Smooth muscle cell (in vitro differentiated cells): Measurements from ENCODE around the gene C7. TPM values are rescaled to one million over a fixed set of nuclear protein-coding genes. Genes with fewer than 3 reads are reported as not detected.

Experiments
- DNase-seq: peaks from one replicate; lab custom pipeline; 2025; ENCODE audit not compliant: unreplicated experiment; lab: John Stamatoyannopoulos, UW
- H2AFZ ChIP-seq: fragments of 200-600 bp; sonication (generic); 2 replicates; pipeline ENCODE4 v1.6.0; 2016; ENCODE audit warnings: antibody characterized with exemption, low read depth, mild to moderate bottlenecking
- H3F3A ChIP-seq: fragments of 200-600 bp; sonication (generic); 2 replicates; pipeline ENCODE4 v1.6.0; 2017; ENCODE audit warnings: antibody characterized with exemption, low read depth
- H3K27ac ChIP-seq: fragments of 200-600 bp; sonication (generic); 2 replicates; pipeline ENCODE4 v1.5.1; 2016; ENCODE audit warnings: low read depth, mild to moderate bottlenecking
- H3K27me3 ChIP-seq: fragments of 200-600 bp; sonication (generic); 2 replicates; pipeline ENCODE4 v1.6.1; 2016; ENCODE audit warnings: low read depth, mild to moderate bottlenecking
- H3K36me3 ChIP-seq: fragments of 200-600 bp; sonication (generic); 2 replicates; pipeline ENCODE4 v1.5.1; 2016; ENCODE audit warnings: low read depth
- H3K4me1 ChIP-seq: fragments of 200-600 bp; sonication (generic); 2 replicates; pipeline ENCODE4 v1.5.1; 2016; ENCODE audit warnings: low read depth
- H3K4me2 ChIP-seq: fragments of 200-600 bp; sonication (generic); 2 replicates; pipeline ENCODE4 v1.6.0; 2016; ENCODE audit warnings: mild to moderate bottlenecking
- H3K4me3 ChIP-seq: fragments of 200-600 bp; sonication (generic); 2 replicates; pipeline ENCODE4 v1.5.1; 2016; ENCODE audit warnings: mild to moderate bottlenecking
- H3K79me2 ChIP-seq: fragments of 200-600 bp; sonication (generic); 2 replicates; pipeline ENCODE4 v1.6.0; 2016; ENCODE audit warnings: low read depth, mild to moderate bottlenecking
- H3K9ac ChIP-seq: fragments of 200-600 bp; sonication (generic); 2 replicates; pipeline ENCODE4 v1.6.0; 2016; ENCODE audit warnings: low read depth
- H3K9me3 ChIP-seq: fragments of 200-600 bp; sonication (generic); replicated peaks from 2 replicates; pipeline ENCODE4 v1.5.1; 2016; ENCODE audit warnings: low read depth
- H4K20me1 ChIP-seq: fragments of 200-600 bp; sonication (generic); 2 replicates; pipeline ENCODE4 v1.6.0; 2016; ENCODE audit warnings: low read depth
- WGBS: methylation state at CpG from one replicate; pipeline ENCODE4 v1.1.7; 2016; ENCODE audit warnings: low lambda C conversion rate; 5-methylcytosine and 5-hydroxymethylcytosine counted together
- polyA plus RNA-seq: library from polyadenylated mRNA; unstranded; fragments of >200 nt; fragmentation: Nextera tagmentation; extraction: Ambion mirVana; gene quantifications from 2 replicates; pipeline ENCODE4 v1.2.1, GENCODE V29; 2016
- total RNA-seq: library from RNA; depleted of rRNA; stranded (reverse); fragments of >200 nt; gene quantifications from 2 replicates; pipeline ENCODE4 v1.2.3, GENCODE V29; 2014
- TF ChIP-seq, protein P1 (sequence below): fragments of 200-600 bp; sonication (generic); IDR thresholded peaks from 2 replicates; pipeline ENCODE4 v1.5.1; 2017; ENCODE audit warnings: borderline replicate concordance, mild to moderate bottlenecking, antibody characterized with exemption; ENCODE audit not compliant: insufficient read depth, poor library complexity, severe bottlenecking

Gene C7
- total and polyA plus RNA-seq, 2 experiments from 2014 or later, result 0.23 TPM; not detected in 1

DNA sequence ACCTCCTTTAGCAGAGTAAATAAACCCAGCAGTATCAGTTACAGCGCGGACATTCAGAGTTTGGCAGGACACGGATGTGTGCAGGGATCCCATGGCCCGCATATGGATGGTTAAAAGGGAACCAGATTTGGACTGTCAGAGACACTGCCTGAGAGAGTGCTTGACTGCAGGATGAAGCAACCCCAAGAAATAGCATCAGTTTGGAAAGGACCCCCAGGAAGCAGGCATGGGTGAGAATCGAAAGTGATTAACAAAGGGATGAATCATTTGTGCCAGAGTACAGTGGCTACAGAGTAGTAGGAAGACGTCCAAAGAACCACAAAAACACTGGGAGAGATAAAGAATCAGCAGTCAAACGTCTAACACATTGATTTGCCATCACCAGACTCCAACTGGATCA lies 5.5 kb downstream of the C7 start:
- H2AFZ ChIP-seq, result no peak overlapping the region
- H3K36me3 ChIP-seq, result no peaks in the 10 kb centered on the region
- no peaks in the 10 kb centered on the region for H3K9me3 ChIP-seq
- H3K4me2 ChIP-seq, result no peak overlapping the region
- TF ChIP-seq, protein P1, sequence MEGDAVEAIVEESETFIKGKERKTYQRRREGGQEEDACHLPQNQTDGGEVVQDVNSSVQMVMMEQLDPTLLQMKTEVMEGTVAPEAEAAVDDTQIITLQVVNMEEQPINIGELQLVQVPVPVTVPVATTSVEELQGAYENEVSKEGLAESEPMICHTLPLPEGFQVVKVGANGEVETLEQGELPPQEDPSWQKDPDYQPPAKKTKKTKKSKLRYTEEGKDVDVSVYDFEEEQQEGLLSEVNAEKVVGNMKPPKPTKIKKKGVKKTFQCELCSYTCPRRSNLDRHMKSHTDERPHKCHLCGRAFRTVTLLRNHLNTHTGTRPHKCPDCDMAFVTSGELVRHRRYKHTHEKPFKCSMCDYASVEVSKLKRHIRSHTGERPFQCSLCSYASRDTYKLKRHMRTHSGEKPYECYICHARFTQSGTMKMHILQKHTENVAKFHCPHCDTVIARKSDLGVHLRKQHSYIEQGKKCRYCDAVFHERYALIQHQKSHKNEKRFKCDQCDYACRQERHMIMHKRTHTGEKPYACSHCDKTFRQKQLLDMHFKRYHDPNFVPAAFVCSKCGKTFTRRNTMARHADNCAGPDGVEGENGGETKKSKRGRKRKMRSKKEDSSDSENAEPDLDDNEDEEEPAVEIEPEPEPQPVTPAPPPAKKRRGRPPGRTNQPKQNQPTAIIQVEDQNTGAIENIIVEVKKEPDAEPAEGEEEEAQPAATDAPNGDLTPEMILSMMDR, result no peak
- no peaks in the 10 kb centered on the region for H3K27me3 ChIP-seq
- H3K27ac ChIP-seq, result no peak overlapping the region
- peaks cover 11% of the 10 kb centered on the region for H3K4me1 ChIP-seq
- H4K20me1 ChIP-seq, result no peaks in the 10 kb centered on the region
- no peak overlapping the region for H3K4me3 ChIP-seq
- no peak for DNase-seq
- WGBS, result 72% methylated on average over 7 of the region's 7 CpGs
- H3K9ac ChIP-seq, result no peak overlapping the region
- H3F3A ChIP-seq, result no peaks in the 10 kb centered on the region
- H3K79me2 ChIP-seq, result no peaks in the 10 kb centered on the region

DNA sequence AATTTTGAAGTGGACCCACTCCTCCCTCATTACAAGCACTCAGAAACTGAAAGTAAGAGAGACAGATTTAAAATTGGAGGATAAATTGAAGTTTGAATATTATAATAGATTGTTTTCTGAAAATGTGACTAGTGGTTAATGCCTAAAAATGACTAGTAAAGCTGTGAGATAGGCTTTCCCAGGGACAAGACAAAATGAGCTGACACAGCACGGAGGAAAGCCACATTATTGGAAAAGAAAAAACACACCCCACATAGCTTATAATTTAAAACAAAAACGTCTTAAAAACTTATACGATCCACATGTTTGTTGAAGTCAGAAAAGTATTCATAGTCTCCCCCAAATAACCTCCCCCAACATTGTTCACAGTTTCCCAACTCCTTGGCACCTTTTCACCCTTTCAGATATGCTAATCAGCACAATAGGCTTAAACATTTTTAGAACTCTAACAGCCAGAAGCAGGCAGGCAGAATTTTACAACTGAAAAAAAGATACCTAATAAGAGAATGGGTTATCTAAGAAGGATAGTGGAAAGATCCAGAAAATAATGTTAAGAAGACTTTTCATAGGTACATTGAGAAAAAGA lies 6.1 kb downstream of the C7 start:
- Histone ChIP-seq H3K4me1 (peaks cover 11% of the 10 kb centered on the region), H3K27ac (no peak overlapping the region), H3K4me2 (no peak overlapping the region), H3K27me3 (no peaks in the 10 kb centered on the region), H3K4me3 (no peak overlapping the region), H3K36me3 (no peaks in the 10 kb centered on the region), H3K9ac (no peak overlapping the region), H3F3A (no peaks in the 10 kb centered on the region), H4K20me1 (no peaks in the 10 kb centered on the region), H3K9me3 (no peaks in the 10 kb centered on the region), H3K79me2 (no peaks in the 10 kb centered on the region), H2AFZ (no peak overlapping the region)
- 35% methylated on average over 3 of the region's 3 CpGs for WGBS
- TF ChIP-seq, protein P1, result no peak
- DNase-seq, result no peak

DNA sequence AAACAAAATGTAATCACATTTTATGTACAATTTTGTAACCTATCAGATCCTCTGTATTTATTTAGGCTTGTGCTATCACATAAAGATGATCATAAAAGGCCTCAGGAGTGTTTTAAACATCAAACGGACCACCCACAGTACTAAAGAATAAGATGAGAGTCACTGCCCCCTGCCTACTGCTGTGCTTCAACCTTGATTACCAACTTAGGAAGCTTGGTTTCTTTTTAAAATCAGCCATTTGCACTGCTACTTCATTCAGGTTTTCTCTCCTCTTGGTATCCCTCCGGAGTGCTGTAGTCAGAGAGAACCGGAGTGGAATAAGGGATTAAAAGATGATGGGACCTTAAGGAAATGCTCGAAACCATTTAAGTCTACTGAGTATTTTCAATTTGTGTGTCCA lies 6.9 kb downstream of the C7 start:
- Histone ChIP-seq H3K9me3 (no peaks in the 10 kb centered on the region), H3K79me2 (no peaks in the 10 kb centered on the region), H3K4me1 (peaks cover 11% of the 10 kb centered on the region), H3K4me2 (no peak overlapping the region), H3K9ac (no peak overlapping the region), H4K20me1 (no peaks in the 10 kb centered on the region), H3K27ac (no peak overlapping the region), H3K4me3 (no peak overlapping the region), H2AFZ (no peak overlapping the region), H3K36me3 (no peaks in the 10 kb centered on the region), H3K27me3 (no peaks in the 10 kb centered on the region), H3F3A (no peaks in the 10 kb centered on the region)
- TF ChIP-seq, protein P1, result no peak
- DNase-seq, result no peak
- 53% methylated on average over 4 of the region's 4 CpGs for WGBS

DNA sequence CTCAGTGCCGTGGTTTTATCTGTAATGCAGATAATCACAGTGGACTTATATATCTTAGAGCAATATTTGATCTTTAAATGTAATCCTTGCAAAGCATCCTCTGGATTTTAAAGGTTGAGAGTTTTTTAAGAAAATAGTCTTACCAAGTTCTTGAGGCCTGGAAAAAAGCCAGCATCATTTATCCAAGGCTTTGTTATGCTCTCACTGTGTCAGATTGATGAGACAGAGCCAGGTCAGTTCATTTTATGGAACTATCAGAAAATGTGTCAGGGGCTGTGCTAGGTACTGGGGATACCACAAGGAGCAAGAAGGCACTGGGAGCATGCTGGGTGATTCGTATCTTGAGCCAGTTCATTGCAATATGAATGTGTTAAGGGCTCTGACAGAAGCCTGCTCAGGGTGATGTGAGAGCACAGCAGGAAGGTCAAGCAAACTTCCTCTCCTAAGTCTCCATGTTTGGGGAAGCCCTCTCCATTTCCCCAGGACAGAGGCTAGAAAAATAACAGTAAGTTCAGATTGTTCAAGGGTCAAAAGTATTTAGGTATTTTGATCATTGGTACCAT lies 19.7 kb downstream of the C7 start:
- H3K9me3 ChIP-seq, result no peaks in the 10 kb centered on the region
- no peak for DNase-seq
- no peak overlapping the region for H3K4me3 ChIP-seq
- no peaks in the 10 kb centered on the region for H3K4me1 ChIP-seq
- no peak overlapping the region for H3K9ac ChIP-seq
- no peaks in the 10 kb centered on the region for H3K79me2 ChIP-seq
- no peaks in the 10 kb centered on the region for H3K36me3 ChIP-seq
- no peak overlapping the region for H3K4me2 ChIP-seq
- no peak overlapping the region for H3K27ac ChIP-seq
- H3K27me3 ChIP-seq, result no peaks in the 10 kb centered on the region
- no peaks in the 10 kb centered on the region for H4K20me1 ChIP-seq
- no peaks in the 10 kb centered on the region for H3F3A ChIP-seq
- WGBS, result 81% methylated on average over 2 of the region's 2 CpGs
- TF ChIP-seq, protein P1, result no peak
- H2AFZ ChIP-seq, result no peak overlapping the region
